Measurements from ENCODE around the gene HMGCS1.
"Not testable (repeated sequence)": the region's sequence is repeated elsewhere in the genome, so short reads cannot be mapped to it uniquely, and the experiment has no call there.

The HMGCS1 gene

DNA sequence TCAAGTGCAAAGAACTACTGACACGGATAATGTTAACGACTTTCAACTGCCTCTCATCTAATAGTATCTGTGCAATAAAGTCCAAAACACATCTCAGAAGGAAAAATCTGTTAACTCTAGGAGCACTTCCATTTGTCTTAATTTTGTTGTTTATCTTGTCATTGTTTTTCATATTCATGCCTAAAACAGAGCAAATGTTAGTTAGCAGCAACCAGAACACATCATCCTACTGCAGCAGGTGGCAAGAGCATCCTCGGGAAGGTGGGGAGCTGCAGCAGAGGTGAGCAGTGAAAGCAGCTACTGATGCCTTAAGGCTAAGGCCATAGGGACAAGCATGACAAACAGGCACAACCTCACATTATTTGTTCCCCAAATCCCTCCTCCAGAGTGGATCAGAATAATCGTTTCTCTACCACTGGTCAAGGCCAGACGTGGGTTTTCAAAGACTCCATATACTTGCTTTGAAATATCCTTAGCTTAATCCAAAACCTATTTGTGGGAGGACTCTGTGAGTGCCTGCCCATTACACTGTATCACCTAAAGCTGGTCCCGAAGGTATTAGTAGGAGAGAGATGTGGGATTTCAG is 1.0 kb downstream of the HMGCS1 start:
- Histone ChIP-seq H3K27me3 (ENCODE audit: control insufficient read depth, insufficient read depth, low read length) (no peaks in the 10 kb centered on the region), H3K9me3 (ENCODE audit: control insufficient read depth, low read depth, low read length) (no peaks in the 10 kb centered on the region), H3K27ac (ENCODE audit: low read length) (no peak overlapping the region), H3K9ac (ENCODE audit: low read length) (peak overlapping the region; percentile 84), H3K36me3 (ENCODE audit: control insufficient read depth, low read depth, low read length) (peaks cover 27% of the 10 kb centered on the region), H3K4me1 (ENCODE audit: control insufficient read depth, low read depth, low read length) (peaks cover 40% of the 10 kb centered on the region), H3K4me3 (ENCODE audit: low read length) (peak overlapping the region; percentile 99)

DNA sequence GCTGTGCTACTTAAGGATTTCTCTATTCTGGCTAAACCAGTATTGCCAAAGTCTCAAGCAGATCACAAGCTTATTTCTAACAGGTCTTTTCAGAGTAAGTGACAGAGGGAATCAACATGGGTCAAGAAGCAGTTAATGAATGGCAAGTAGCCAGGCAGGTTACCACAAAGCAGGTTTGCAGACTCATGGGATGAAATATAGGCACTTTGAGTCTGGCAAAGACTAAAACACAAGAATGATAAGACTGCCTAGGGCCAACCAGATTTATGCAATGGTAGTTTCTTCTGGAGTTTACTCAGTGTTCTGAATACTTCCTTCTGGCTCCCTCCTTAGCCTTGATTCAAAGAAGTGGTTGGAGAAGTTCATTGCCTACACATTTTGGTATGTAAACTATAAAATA is 3.6 kb downstream of the HMGCS1 start:
- H3K27ac ChIP-seq (ENCODE audit: low read length), result peak overlapping the region; percentile 14

DNA sequence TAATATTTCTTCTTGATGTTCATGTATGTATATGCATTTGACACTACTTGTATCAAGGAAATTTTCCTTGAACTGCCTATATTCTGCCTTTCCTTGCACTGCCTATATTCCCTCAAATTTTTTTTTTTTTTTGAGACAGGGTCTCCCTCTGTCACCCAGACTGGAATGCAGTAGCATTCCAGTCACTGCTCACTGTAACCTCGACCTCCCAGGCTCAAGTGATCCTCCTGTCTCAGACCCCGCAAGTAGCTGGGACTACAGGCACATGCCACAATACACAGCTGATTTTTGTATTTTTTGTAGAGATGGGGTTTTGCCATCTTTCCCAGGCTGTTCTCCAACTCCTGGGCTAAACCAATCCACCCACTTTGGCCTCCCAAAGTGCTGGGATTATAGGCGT is 4.1 kb downstream of the HMGCS1 start:
- peaks cover 49% of the 10 kb centered on the region for H3K4me1 ChIP-seq (ENCODE audit: control insufficient read depth, low read depth, low read length)
- no peaks in the 10 kb centered on the region for H3K27me3 ChIP-seq (ENCODE audit: control insufficient read depth, insufficient read depth, low read length)
- no peak overlapping the region for H3K27ac ChIP-seq (ENCODE audit: low read length)
- H3K36me3 ChIP-seq (ENCODE audit: control insufficient read depth, low read depth, low read length), result peaks cover 38% of the 10 kb centered on the region
- peak overlapping the region; percentile 99 for H3K4me3 ChIP-seq (ENCODE audit: low read length)
- H3K9me3 ChIP-seq (ENCODE audit: control insufficient read depth, low read depth, low read length), result no peaks in the 10 kb centered on the region
- peak overlapping the region; percentile 13 for H3K9ac ChIP-seq (ENCODE audit: low read length)

More for the DNA sequence above, 3.6 kb downstream of the HMGCS1 start:
- Histone ChIP-seq H3K9me3 (ENCODE audit: control insufficient read depth, low read depth, low read length) (no peaks in the 10 kb centered on the region), H3K27me3 (ENCODE audit: control insufficient read depth, insufficient read depth, low read length) (no peaks in the 10 kb centered on the region), H3K36me3 (ENCODE audit: control insufficient read depth, low read depth, low read length) (peaks cover 33% of the 10 kb centered on the region), H3K9ac (ENCODE audit: low read length) (peak overlapping the region; percentile 14), H3K4me3 (ENCODE audit: low read length) (peak overlapping the region; percentile 99), H3K4me1 (ENCODE audit: control insufficient read depth, low read depth, low read length) (peaks cover 50% of the 10 kb centered on the region)

DNA sequence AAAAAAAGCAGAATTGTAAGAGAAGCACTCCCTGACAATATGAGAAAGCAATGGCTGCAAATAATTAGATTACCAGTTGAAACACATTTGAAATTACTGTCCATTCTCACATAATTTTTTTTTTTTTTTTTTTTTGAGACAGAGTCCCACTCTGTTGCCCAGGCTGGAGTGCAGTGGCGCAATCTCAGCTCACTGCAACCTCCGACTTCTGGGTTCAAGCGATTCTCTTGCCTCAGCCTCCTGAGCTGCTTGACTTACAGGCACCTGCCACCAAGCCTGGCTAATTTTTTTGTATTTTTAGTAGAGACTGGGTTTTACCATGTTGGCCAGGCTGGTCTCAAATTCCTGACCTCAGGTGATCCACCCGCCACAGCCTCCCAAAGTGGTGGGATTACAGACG is 6.3 kb downstream of the HMGCS1 start:
- H3K27me3 ChIP-seq (ENCODE audit: control insufficient read depth, insufficient read depth, low read length); H3K9ac ChIP-seq (ENCODE audit: low read length); H3K4me3 ChIP-seq (ENCODE audit: low read length); H3K27ac ChIP-seq (ENCODE audit: low read length); H3K9me3 ChIP-seq (ENCODE audit: control insufficient read depth, low read depth, low read length): not testable (repeated sequence)
- H3K4me1 ChIP-seq (ENCODE audit: control insufficient read depth, low read depth, low read length), result peaks cover 65% of the 10 kb centered on the region
- peaks cover 53% of the 10 kb centered on the region for H3K36me3 ChIP-seq (ENCODE audit: control insufficient read depth, low read depth, low read length)

DNA sequence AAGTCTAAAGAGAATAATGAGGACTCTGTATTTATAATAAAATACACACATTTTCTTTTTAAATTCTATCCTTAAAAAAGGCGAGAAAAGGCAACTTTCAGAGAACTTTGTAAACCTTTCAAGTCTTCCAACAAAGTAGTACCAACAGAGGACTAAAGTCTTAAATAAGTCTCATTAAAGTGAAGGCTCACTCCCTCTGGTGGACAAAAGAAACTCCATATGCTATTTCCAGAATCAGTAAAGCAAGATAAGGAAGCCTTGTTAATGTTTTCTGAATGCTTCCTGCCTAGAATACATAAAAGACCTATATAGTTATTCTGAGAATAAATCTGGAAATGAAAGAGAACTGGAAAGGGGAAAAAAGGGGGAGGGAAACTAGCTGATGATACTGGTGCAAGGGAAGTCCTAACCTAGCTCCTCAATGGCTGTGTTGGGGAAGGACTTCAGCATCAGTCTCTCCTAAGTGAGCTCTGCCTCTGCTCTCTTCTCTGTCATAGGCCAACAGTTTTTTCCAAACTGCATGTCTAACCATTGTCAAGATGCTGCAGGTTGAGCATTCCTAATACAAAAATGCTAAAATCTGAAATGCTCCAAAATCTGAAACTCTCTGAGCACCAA is 7.2 kb downstream of the HMGCS1 start:
- no peak overlapping the region for H3K27ac ChIP-seq (ENCODE audit: low read length)
- H3K4me1 ChIP-seq (ENCODE audit: control insufficient read depth, low read depth, low read length), result peaks cover 58% of the 10 kb centered on the region
- H3K27me3 ChIP-seq (ENCODE audit: control insufficient read depth, insufficient read depth, low read length), result no peaks in the 10 kb centered on the region
- H3K9me3 ChIP-seq (ENCODE audit: control insufficient read depth, low read depth, low read length), result no peaks in the 10 kb centered on the region
- no peak overlapping the region for H3K9ac ChIP-seq (ENCODE audit: low read length)
- no peak overlapping the region for H3K4me3 ChIP-seq (ENCODE audit: low read length)
- peaks cover 55% of the 10 kb centered on the region for H3K36me3 ChIP-seq (ENCODE audit: control insufficient read depth, low read depth, low read length)

DNA sequence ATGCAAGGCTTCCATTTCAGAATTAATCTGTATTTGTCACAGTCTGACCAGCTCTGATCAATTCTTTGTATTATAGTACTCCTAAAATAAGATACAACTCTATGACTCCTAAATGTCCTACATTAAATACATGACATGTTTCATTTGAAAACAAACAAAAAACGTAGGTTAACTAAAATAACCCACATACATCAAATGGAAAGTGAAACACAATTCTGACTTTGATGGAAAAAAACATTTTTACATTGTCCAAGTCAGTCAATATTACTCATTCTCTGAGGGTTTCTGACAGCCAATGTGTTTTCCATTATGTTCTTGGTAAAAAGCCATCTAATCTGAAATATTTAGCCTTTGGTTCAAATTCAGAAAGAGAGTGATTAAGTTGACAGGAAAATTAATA is 8.7 kb downstream of the HMGCS1 start:
- Histone ChIP-seq H3K27me3 (ENCODE audit: control insufficient read depth, insufficient read depth, low read length) (no peaks in the 10 kb centered on the region), H3K4me3 (ENCODE audit: low read length) (no peak overlapping the region), H3K36me3 (ENCODE audit: control insufficient read depth, low read depth, low read length) (peaks cover 49% of the 10 kb centered on the region), H3K9me3 (ENCODE audit: control insufficient read depth, low read depth, low read length) (no peaks in the 10 kb centered on the region), H3K4me1 (ENCODE audit: control insufficient read depth, low read depth, low read length) (peaks cover 45% of the 10 kb centered on the region), H3K27ac (ENCODE audit: low read length) (no peak overlapping the region), H3K9ac (ENCODE audit: low read length) (no peak overlapping the region)

DNA sequence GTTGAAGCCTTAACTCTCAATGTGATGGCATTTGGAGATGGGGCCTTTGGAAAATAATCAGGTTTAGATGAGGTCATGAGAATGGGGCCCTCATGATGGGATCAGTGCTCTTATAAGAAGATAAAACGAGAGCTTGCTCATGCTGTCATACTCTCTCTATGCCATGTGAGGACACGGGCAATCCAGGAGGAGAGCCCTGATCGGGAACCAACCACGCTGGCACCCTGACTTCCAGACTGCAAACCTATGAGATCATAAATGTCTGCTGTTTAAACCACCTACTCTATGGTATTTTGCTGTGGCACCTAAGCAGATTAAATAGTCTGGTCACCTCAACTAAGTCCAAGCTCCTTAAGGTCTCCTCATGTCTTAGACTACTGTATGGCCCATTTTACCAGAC is 10.0 kb downstream of the HMGCS1 start:
- H3K9ac ChIP-seq (ENCODE audit: low read length), result no peak overlapping the region

DNA sequence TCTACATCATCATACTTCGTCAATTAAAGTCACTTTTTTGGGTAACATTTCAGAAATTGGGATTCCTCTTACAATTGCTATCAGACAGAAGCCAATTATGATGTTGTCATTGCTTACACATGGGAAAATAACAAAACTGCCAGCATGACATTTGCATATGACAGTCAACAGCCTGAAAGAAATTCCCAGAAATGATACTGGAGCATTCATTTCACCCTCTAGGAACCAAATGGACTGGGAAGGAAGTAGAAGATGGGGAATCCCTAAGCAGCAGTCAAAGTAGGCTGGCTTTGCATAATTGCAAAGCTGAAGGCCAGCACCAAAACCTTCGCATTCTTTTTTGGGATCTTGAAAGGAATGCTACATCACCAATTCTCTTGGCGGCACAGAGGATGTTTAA is 10.7 kb downstream of the HMGCS1 start:
- peaks cover 60% of the 10 kb centered on the region for H3K36me3 ChIP-seq (ENCODE audit: control insufficient read depth, low read depth, low read length)

More for the DNA sequence above, 10.0 kb downstream of the HMGCS1 start:
- Histone ChIP-seq H3K36me3 (ENCODE audit: control insufficient read depth, low read depth, low read length) (peaks cover 54% of the 10 kb centered on the region), H3K27ac (ENCODE audit: low read length) (no peak overlapping the region), H3K4me3 (ENCODE audit: low read length) (no peak overlapping the region), H3K4me1 (ENCODE audit: control insufficient read depth, low read depth, low read length) (peaks cover 36% of the 10 kb centered on the region), H3K9me3 (ENCODE audit: control insufficient read depth, low read depth, low read length) (no peaks in the 10 kb centered on the region), H3K27me3 (ENCODE audit: control insufficient read depth, insufficient read depth, low read length) (no peaks in the 10 kb centered on the region)

DNA sequence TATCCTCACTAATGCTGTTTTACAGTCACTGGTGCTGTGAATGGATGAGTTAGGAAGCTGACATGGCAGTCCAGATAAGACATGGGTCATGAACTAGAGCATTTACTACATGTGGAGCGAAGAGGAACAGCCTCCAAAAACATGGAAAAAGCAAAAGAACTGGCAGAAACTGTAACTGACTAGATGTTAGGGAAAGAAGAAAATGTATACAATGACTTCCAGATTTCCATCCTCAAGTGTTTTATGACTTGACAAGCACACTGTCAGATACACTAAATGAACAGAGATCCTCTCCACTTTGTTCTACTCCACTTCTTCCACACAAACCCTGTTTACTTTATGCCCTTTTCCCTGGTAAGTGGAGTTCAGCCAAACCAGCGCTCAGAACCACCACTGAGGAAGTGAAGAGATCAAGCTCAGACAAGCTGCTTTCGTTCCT is 11.5 kb downstream of the HMGCS1 start:
- peaks cover 61% of the 10 kb centered on the region for H3K36me3 ChIP-seq (ENCODE audit: control insufficient read depth, low read depth, low read length)
- no peak overlapping the region for H3K27ac ChIP-seq (ENCODE audit: low read length)
- no peak overlapping the region for H3K9ac ChIP-seq (ENCODE audit: low read length)
- H3K27me3 ChIP-seq (ENCODE audit: control insufficient read depth, insufficient read depth, low read length), result no peaks in the 10 kb centered on the region
- H3K4me1 ChIP-seq (ENCODE audit: control insufficient read depth, low read depth, low read length), result peaks cover 33% of the 10 kb centered on the region
- H3K9me3 ChIP-seq (ENCODE audit: control insufficient read depth, low read depth, low read length), result no peaks in the 10 kb centered on the region
- H3K4me3 ChIP-seq (ENCODE audit: low read length), result no peak overlapping the region

More for the DNA sequence above, 10.7 kb downstream of the HMGCS1 start:
- no peak overlapping the region for H3K4me3 ChIP-seq (ENCODE audit: low read length)
- H3K27me3 ChIP-seq (ENCODE audit: control insufficient read depth, insufficient read depth, low read length), result no peaks in the 10 kb centered on the region
- H3K4me1 ChIP-seq (ENCODE audit: control insufficient read depth, low read depth, low read length), result peaks cover 35% of the 10 kb centered on the region
- H3K9me3 ChIP-seq (ENCODE audit: control insufficient read depth, low read depth, low read length), result no peaks in the 10 kb centered on the region
- H3K27ac ChIP-seq (ENCODE audit: low read length), result no peak overlapping the region
- H3K9ac ChIP-seq (ENCODE audit: low read length), result no peak overlapping the region

DNA sequence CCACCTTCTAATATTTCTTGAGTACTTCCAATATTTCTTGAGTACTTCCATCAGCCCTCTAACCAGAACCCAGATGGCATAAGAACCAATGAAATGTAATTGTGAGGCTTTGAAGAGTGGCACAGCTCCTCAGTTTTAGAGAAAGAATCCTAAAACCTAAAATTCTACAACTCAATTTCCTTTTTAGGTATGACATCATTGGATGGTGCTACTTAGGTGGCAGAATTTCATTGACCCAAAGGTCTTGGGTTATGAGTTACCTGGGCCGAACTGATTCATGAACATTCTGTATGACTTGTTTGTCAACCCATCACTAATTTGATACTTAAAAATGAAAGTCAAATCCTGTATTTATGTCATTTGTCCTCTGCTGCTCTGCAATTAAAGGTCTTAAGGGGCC is 13.1 kb downstream of the HMGCS1 start:
- H3K36me3 ChIP-seq (ENCODE audit: control insufficient read depth, low read depth, low read length), result peaks cover 75% of the 10 kb centered on the region
- H3K9me3 ChIP-seq (ENCODE audit: control insufficient read depth, low read depth, low read length), result no peaks in the 10 kb centered on the region
- H3K4me3 ChIP-seq (ENCODE audit: low read length), result no peak overlapping the region
- no peak overlapping the region for H3K27ac ChIP-seq (ENCODE audit: low read length)
- peaks cover 24% of the 10 kb centered on the region for H3K4me1 ChIP-seq (ENCODE audit: control insufficient read depth, low read depth, low read length)
- H3K9ac ChIP-seq (ENCODE audit: low read length), result no peak overlapping the region
- no peaks in the 10 kb centered on the region for H3K27me3 ChIP-seq (ENCODE audit: control insufficient read depth, insufficient read depth, low read length)

DNA sequence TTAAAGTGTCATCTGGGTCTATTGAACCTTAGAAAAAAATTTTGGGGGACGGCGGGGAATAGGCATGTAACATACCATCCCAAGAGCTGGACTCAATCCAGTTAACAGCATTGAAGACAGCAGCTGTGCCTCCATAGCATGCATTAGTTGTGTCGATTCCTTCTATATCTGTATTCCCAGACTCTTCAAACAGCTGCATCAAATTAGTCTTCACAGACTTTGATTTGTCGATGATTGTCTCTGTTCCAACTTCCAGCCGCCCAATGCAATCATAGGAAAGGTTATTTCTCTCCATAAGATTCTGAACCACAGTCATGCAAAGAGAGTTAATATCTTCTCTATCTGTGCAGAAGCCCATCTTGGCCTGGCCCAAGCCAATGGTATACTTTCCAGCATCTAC is 14.8 kb downstream of the HMGCS1 start:
- Histone ChIP-seq H3K27me3 (ENCODE audit: control insufficient read depth, insufficient read depth, low read length) (no peaks in the 10 kb centered on the region), H3K9ac (ENCODE audit: low read length) (no peak overlapping the region), H3K4me1 (ENCODE audit: control insufficient read depth, low read depth, low read length) (peaks cover 13% of the 10 kb centered on the region), H3K4me3 (ENCODE audit: low read length) (no peak overlapping the region), H3K27ac (ENCODE audit: low read length) (no peak overlapping the region), H3K9me3 (ENCODE audit: control insufficient read depth, low read depth, low read length) (no peaks in the 10 kb centered on the region), H3K36me3 (ENCODE audit: control insufficient read depth, low read depth, low read length) (peaks cover 79% of the 10 kb centered on the region)

DNA sequence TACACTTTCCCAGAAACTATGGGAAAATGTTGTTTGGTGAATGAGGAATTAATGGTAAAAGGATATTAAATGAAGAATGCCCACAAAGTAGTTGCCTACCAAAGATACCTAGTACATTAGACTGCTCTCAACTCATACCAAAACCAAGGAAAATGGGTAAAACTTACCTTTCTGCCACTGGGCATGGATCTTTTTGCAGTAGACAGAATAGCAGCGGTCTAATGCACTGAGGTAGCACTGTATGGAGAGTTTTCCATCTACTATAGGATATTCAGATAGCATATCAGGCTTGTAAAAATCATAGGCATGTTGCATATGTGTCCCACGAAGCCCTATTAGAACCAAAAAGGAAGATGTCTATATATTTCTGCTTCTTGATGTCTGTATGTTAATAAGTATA is 16.4 kb downstream of the HMGCS1 start:
- Histone ChIP-seq H3K27ac (ENCODE audit: low read length) (no peak overlapping the region), H3K4me1 (ENCODE audit: control insufficient read depth, low read depth, low read length) (no peaks in the 10 kb centered on the region), H3K9ac (ENCODE audit: low read length) (no peak overlapping the region), H3K36me3 (ENCODE audit: control insufficient read depth, low read depth, low read length) (peaks cover 80% of the 10 kb centered on the region), H3K27me3 (ENCODE audit: control insufficient read depth, insufficient read depth, low read length) (no peaks in the 10 kb centered on the region), H3K4me3 (ENCODE audit: low read length) (no peak overlapping the region), H3K9me3 (ENCODE audit: control insufficient read depth, low read depth, low read length) (no peaks in the 10 kb centered on the region)
